ENCODE measurements around the gene GRAMD2A.

The GRAMD2A gene

DNA sequence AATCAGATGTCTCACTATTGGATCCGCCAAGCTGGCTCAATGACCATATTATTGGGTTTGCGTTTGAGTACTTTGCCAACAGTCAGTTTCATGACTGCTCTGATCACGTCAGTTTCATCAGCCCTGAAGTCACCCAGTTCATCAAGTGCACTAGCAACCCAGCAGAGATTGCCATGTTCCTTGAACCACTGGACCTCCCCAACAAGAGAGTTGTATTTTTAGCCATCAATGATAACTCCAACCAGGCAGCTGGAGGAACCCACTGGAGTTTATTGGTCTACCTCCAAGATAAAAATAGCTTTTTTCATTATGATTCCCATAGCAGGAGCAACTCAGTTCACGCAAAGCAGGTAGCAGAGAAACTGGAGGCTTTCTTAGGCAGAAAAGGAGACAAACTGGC, 57.9 kb downstream of the GRAMD2A start:
- H3K27ac ChIP-seq = no peak overlapping the region

DNA sequence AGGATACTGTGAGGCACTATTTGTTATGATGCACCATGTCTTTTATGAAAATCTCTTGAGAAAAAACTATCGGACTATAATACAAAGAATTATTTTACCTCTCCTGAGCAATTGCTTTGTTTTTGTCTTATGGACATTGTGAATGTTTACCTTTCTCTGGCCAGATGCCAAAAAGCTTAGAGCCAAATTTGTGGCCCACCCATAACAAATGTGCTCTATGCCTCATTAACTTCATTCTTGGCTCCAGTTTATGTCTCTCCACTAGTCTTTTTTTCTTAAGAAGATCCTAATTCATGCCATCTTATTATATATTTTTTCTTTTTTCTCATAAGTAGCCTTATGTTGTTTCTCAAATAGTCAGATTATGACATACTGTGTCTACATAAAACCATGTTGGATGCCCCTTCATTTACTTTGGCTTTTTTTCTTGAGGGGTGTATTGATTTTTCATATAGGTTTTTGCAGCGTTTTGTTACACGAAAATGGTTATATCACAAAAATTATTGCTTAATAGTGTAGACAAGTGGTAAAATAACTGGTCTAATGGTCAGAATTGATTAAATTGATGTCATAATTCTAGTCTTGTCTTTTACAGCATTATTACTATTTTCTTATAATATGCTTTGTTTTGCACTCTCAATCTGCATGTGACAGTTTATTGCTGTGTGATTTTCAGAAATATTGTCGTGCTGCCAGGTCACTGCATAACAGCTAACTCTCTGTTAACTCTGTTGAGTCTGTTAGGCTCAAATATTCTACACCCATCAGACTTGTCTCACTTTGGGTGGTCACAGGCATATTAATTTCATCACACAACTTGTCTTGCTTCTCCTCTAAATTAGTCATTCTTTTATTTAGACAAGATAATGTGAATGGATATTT, 61.2 kb downstream of the GRAMD2A start:
- no peak for DNase-seq (ENCODE audit: low spot score)
- H3K27ac ChIP-seq = no peak overlapping the region
- H3K4me3 ChIP-seq = no peak overlapping the region
- TF ChIP-seq, protein P1, sequence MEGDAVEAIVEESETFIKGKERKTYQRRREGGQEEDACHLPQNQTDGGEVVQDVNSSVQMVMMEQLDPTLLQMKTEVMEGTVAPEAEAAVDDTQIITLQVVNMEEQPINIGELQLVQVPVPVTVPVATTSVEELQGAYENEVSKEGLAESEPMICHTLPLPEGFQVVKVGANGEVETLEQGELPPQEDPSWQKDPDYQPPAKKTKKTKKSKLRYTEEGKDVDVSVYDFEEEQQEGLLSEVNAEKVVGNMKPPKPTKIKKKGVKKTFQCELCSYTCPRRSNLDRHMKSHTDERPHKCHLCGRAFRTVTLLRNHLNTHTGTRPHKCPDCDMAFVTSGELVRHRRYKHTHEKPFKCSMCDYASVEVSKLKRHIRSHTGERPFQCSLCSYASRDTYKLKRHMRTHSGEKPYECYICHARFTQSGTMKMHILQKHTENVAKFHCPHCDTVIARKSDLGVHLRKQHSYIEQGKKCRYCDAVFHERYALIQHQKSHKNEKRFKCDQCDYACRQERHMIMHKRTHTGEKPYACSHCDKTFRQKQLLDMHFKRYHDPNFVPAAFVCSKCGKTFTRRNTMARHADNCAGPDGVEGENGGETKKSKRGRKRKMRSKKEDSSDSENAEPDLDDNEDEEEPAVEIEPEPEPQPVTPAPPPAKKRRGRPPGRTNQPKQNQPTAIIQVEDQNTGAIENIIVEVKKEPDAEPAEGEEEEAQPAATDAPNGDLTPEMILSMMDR (IDR thresholded peaks at IDR 0.05) = no peak

More for the DNA sequence above, 57.9 kb downstream of the GRAMD2A start:
- TF ChIP-seq, protein P1 (IDR thresholded peaks at IDR 0.05) = no peak
- no peak overlapping the region for H3K4me3 ChIP-seq
- DNase-seq (ENCODE audit: low spot score) = no peak

DNA sequence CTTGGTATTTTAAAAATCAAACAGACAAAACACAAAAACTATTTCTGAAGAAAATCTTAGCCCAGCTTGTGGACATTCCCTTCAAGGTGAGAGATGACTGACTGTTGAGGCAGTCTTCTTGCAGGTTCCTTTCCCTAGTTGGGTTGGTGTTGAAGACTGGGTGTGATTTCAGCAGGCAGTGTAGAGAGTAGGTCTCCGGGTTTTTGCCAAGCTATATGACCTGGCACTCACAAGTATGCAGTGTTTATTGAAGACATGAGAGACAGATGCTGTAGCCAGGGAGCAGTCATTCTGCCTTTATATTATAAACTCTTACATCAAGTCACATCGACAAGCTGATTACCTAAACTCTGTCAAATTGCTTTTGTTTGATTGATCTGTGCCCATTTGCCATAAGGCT, 61.9 kb downstream of the GRAMD2A start:
- Histone ChIP-seq H3K4me3 (no peak overlapping the region), H3K27ac (no peak overlapping the region)
- TF ChIP-seq, protein P1 (IDR thresholded peaks at IDR 0.05) = no peak
- DNase-seq (ENCODE audit: low spot score) = no peak

DNA sequence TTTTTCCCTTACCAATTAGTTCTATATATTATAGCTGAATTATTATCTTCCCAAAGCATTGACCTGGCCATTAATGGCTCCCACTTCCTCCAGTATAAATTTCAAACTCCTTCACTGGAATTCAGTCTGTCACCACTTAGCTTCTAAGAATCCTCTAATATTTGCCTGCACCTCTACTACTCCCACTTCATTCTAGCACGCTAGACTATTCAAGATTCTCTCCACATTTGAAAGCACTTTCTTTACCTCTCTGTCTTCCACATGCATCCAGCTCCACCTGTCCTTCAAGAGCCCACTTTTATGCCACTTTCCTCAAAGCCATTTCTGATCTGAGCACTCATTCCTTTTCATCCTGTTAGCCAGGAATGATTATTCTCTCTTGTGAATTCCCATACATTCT, 64.4 kb downstream of the GRAMD2A start:
- TF ChIP-seq, protein P1 (IDR thresholded peaks at IDR 0.05) = no peak
- no peak for DNase-seq (ENCODE audit: low spot score)
- Histone ChIP-seq H3K4me3 (no peak overlapping the region), H3K27ac (no peak overlapping the region)

DNA sequence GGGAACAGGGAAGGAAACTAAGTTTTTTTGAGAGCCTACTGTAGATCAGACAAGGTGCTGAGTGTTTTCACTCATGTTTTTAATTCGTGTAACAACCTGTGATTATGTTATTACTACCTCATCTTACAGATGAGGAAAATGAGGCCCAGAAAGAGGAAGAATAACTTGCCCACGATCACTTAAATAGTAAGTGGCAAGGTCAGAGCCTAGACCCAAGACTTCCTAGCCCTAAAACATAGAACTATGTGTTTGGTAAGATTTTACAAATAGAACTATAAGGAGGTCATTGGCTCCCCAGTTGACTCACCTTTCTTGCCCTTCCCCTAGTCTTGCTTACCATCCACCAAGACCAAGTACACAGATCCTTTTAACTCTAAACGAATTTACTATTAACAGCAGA, 65.7 kb downstream of the GRAMD2A start:
- DNase-seq (ENCODE audit: low spot score) = no peak
- TF ChIP-seq, protein P1 (IDR thresholded peaks at IDR 0.05) = no peak
- no peak overlapping the region for H3K27ac ChIP-seq
- no peak overlapping the region for H3K4me3 ChIP-seq

DNA sequence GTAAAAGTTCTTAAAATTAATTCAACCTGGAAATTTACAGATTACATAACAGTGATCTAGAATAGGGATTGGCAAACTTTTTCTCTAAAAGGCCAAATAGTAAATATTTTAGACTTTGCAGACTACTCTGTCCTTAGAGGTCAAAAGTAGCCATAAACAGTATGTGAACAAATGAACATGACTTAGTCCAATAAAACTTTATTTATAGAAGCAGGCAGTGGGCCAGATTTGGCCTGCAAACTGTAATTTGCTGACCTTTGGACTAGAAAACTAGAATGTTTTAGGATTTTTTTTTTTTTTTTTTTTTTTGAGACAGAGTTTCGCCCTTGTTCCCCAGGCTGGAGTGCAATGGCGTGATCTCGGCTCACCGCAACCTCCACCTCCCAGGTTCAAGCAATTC, 67.3 kb downstream of the GRAMD2A start:
- TF ChIP-seq, protein P1 (IDR thresholded peaks at IDR 0.05) = no peak
- H3K27ac ChIP-seq = no peak overlapping the region
- no peak for DNase-seq (ENCODE audit: low spot score)
- no peak overlapping the region for H3K4me3 ChIP-seq

DNA sequence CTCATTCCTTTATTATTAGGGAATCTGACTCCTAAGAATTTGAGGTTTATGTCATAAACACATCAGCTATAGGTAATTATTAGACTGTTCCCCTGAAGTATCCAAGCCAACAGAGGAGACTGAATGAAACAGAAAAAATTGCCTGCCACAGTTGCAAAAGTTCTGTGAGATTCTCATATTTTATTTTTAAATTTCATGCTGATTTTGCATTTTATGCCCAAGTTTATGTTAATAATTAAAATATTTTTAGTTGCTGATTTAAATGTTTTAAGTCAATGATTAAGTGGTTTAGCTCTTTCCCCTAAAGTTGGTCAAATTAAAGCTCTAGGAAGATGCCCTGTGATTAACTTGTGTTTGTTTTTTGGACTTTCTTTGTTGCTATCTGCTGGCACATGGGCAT, 69.2 kb downstream of the GRAMD2A start:
- DNase-seq (ENCODE audit: low spot score) = no peak
- Histone ChIP-seq H3K27ac (no peak overlapping the region), H3K4me3 (no peak overlapping the region)
- TF ChIP-seq, protein P1 (IDR thresholded peaks at IDR 0.05) = no peak
